Medulla oblongata (tissue), 1 donor: ENCODE measurements around the gene SH3BP4.

Source experiments
- DNase-seq: peaks from one replicate; pipeline ENCODE4 v3.0.0-alpha.2; 2015; ENCODE audit errors: extremely low spot score

The SH3BP4 gene

GRCh38 chr2:234951664-234952269 is at the start of gene SH3BP4:
Gene SH3BP4, plus strand, starts transcription at chr2:234952017. Its CDS starts 82,986 bp downstream, at chr2:235035003.
- peak; percentile 83 for DNase-seq

GRCh38 chr2:234904785-234905184 is 47.0 kb upstream of the SH3BP4 start:
- DNase-seq: no peak

- DNase-seq: no peak
Measured at GRCh38 chr2:234905547-234906265, 46.1 kb upstream of the SH3BP4 start.

GRCh38 chr2:234910186-234910679 is 41.6 kb upstream of the SH3BP4 start:
- DNase-seq: no peak

- DNase-seq: peak; percentile 42
Measured at GRCh38 chr2:234911271-234911670, 40.5 kb upstream of the SH3BP4 start.

- DNase-seq: peak; percentile 50
Measured at GRCh38 chr2:234912437-234912836, 39.4 kb upstream of the SH3BP4 start.

GRCh38 chr2:234913208-234913626 is 38.6 kb upstream of the SH3BP4 start:
- DNase-seq: peak; percentile 45

- peak; percentile 87 for DNase-seq
Measured at GRCh38 chr2:234914371-234915154, 37.3 kb upstream of the SH3BP4 start.

- no peak for DNase-seq
Measured at GRCh38 chr2:234916674-234917073, 35.1 kb upstream of the SH3BP4 start.

GRCh38 chr2:234917211-234917975 is 34.4 kb upstream of the SH3BP4 start:
- peak; percentile 57 for DNase-seq

GRCh38 chr2:234919711-234920110 is 32.1 kb upstream of the SH3BP4 start:
- DNase-seq: no peak

GRCh38 chr2:234920836-234921235 is 31.0 kb upstream of the SH3BP4 start:
- no peak for DNase-seq

GRCh38 chr2:234929002-234929401 is 22.8 kb upstream of the SH3BP4 start:
- DNase-seq: no peak

- no peak for DNase-seq
Measured at GRCh38 chr2:234930397-234930796, 21.4 kb upstream of the SH3BP4 start.

GRCh38 chr2:234931371-234931770 is 20.4 kb upstream of the SH3BP4 start:
- DNase-seq: no peak

GRCh38 chr2:234932591-234933168 is 19.1 kb upstream of the SH3BP4 start:
- DNase-seq: no peak

- DNase-seq: no peak
Measured at GRCh38 chr2:234935311-234935710, 16.5 kb upstream of the SH3BP4 start.

- no peak for DNase-seq
Measured at GRCh38 chr2:234939576-234939975, 12.2 kb upstream of the SH3BP4 start.

- DNase-seq: no peak
Measured at GRCh38 chr2:234939996-234940395, 11.8 kb upstream of the SH3BP4 start.

- DNase-seq: no peak
Measured at GRCh38 chr2:234940527-234940926, 11.3 kb upstream of the SH3BP4 start.

GRCh38 chr2:234945339-234945873 is 6.4 kb upstream of the SH3BP4 start:
- no peak for DNase-seq
